ENCODE data around the gene MRPL39.

- TF ChIP-seq EZH2 (IDR thresholded peaks at IDR 0.05; ENCODE audit: insufficient read depth, low read length): no peak
- TF ChIP-seq CTCF (IDR thresholded peaks at IDR 0.05; ENCODE audit: insufficient read depth, low read depth, low read length): no peak
These were observed 51.8 kb downstream of the MRPL39 start for GRCh38 chr21:25555492-25555891.
